Stimulated activated CD8-positive, alpha-beta memory T cell treated with anti-CD3 and anti-CD28 coated beads, Interleukin-2, amount 100 ng/mL, for 48 hours (primary cell): ENCODE measurements around the gene GPR137.
"Not testable (repeated sequence)": the region's sequence is repeated elsewhere in the genome, so short reads cannot be mapped to it uniquely, and the experiment has no call there.

Source experiments
- DNase-seq, 2 donors: peaks; one replicate each; pipeline ENCODE4 v3.0.0-alpha.2; 2020; ENCODE audit warnings: low read depth in 2 of 2

The GPR137 gene

DNA sequence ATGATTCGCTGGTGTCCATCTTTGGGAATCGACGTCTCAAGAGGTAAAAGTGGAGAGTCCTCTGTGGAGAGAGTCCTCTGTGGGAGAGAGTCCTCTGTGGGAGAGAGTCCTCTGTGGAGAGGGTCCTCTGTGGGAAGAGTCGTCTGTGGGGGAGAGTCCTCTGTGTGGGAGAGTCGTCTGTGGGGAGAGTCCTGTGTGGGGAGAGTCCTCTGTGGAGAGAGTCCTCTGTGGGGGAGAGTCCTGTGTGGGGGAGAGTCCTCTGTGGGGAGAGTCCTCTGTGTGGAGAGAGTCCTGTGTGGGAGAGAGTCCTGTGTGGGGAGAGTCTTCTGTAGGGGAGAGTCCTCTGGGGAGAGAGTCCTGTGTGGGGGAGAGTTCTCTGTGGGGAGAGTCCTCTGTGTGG, 35.4 kb downstream of the GPR137 start:
- DNase-seq, result no peak

DNA sequence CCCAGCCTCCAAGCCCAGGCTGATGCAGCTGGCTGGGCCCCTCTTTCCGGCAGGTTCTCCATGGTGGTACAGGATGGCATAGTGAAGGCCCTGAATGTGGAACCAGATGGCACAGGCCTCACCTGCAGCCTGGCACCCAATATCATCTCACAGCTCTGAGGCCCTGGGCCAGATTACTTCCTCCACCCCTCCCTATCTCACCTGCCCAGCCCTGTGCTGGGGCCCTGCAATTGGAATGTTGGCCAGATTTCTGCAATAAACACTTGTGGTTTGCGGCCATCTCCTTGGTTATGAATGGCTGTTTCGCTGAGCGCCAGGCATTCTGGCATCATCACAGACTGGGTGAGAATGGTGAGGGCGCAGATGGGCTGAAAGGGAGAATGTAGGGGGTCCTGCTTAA, 35.9 kb downstream of the GPR137 start:
- DNase-seq, result no peak

DNA sequence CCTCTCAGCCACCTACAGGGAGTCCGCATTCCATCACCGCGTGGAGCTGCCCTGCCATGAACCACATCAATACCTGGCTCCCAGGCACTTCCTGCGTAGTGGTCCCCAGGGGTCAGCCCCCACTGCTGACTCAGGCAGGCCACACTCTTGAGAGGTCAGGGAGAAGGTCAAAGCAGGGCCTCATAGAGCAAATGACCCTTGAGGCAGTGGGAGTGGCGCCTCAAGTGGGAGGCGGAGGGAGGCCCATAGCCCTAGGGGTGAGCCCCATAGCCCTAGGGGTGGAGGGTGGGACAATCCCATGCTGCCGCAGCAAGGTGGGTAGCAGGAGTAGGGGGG, 37.2 kb downstream of the GPR137 start:
- DNase-seq, result no peak

DNA sequence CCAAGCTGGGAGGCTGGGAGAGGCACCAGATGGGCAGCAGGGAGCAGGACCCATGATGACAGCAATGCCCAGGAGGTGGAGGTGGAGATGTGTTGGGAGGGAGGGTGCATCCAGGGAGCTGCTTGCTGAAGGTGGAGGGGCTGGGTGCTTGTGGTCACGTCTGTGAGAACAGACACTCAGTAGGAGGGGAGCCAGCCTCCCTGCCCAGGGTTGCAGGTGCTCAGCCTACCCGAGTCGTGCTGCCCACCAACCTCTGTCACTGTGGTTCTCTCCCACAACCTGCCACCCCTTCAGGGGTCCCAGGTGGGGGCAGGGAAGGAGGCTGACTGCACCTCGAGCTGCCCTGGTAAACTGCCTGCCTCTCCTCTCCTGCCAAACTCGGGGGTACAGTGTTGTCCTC, 37.7 kb downstream of the GPR137 start:
- no peak for DNase-seq

DNA sequence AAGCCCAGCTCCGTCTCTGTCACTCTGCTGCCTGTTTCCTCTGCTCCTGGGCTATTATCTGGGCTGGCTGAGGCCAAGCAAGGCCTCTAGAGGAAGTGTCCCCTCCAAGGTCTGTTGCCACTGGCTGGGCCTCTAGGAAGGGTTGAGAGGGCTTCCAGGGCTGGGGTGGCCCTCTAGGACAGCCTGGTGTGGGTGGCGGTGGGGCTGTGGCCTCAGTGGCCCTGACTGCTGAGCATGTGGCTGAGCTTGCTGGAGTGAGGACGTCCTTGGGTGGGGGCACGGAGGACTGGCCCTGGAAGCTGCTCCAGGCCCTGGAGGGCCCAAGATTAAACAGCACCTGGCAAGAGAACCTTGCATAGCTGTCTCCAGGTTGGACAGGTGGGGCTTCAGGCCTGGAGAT, 38.3 kb downstream of the GPR137 start:
- not testable (repeated sequence) for DNase-seq

DNA sequence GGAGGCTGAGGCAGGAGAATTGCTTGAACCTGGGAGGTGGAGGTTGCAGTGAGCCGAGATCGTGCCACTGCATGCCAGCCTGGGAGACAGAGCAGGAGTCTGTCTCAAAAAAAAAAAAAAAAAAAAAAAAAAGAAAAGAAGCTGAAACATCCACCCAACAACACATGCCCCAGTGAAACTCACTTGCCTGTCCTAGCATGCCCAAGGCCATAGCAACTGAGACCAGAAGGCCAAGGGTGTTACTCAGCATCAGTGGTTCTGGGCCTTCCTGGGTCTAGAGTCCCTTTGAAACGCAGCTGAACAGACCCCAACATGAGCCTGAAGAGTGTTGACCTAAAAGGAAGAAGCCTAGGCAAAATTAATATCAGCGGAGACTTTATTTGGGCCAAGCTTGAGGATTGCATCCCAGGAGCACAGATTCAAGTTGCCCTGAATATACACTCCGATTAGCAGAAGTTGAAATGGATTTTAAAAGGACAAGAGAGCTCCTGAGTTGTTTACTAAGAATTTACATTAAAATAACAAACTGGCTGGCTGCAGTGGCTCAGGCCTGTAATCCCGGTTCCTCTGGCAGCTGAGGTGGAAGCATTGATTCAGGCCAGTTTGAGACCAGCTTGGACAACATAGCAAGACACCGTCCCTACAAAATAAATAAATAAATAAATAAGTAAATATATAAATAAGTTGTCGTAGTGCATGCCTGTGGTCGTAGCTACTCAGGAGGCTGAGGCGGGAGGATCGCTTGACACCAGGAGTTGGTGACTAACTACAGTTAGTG, 39.2 kb downstream of the GPR137 start:
- DNase-seq, result no peak

DNA sequence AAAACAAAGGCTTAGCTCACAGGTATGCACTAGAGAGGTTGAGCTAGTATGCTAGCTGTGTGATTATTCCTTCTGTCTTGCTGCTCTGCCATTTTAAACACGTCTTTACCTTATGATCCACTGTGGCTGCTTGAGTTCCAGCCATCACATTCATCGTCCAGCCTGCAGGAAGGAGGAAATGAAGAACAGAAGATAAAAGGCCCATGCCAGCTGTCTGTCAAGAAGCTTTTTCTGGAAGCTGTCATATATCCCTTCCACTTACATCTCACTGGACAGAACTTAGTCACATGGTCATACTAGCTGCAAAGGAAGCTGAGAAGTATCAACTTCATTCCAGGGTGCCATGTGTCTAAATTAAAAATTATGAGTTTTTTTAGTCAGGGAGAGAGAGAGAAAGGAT, 41.7 kb downstream of the GPR137 start:
- no peak for DNase-seq

DNA sequence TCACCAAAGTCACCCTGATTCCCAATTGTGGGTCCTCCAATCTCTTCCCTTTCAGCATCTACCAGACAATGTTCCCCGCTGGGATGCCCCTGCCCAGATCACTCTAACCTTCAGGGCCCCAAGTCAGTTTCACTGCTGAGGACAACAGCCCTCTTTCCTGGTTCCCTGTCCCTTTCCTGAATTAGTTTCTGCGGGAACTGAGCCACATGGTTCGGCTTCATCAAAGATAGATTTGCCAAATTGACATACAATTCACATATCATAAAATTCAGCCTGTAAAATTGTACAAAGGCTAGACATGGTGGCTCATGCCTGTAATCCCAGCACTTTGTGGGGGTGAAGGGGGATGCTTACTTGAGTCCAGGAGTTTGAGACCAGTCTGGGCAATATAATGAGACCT, 42.3 kb downstream of the GPR137 start:
- DNase-seq, result no peak

DNA sequence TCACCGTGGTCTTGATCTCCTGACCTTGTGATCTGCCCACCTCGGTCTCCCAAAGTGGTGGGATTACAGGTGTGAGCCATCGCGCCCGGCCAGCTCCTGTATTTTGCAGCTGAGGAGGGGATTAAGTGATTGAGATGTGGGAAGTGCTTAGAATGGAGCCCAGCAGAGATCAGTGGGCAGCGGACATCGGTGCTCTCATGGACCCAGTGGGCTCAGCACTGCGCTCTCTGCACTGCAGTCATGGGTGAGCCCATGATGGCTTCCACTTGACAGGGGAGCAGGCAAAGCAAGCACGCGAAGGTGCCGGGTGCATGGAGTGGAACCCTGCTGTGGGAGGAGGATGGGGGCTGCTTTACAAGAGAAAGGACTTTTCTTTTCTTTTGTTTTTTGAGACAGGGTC, 45.2 kb downstream of the GPR137 start:
- no peak for DNase-seq

DNA sequence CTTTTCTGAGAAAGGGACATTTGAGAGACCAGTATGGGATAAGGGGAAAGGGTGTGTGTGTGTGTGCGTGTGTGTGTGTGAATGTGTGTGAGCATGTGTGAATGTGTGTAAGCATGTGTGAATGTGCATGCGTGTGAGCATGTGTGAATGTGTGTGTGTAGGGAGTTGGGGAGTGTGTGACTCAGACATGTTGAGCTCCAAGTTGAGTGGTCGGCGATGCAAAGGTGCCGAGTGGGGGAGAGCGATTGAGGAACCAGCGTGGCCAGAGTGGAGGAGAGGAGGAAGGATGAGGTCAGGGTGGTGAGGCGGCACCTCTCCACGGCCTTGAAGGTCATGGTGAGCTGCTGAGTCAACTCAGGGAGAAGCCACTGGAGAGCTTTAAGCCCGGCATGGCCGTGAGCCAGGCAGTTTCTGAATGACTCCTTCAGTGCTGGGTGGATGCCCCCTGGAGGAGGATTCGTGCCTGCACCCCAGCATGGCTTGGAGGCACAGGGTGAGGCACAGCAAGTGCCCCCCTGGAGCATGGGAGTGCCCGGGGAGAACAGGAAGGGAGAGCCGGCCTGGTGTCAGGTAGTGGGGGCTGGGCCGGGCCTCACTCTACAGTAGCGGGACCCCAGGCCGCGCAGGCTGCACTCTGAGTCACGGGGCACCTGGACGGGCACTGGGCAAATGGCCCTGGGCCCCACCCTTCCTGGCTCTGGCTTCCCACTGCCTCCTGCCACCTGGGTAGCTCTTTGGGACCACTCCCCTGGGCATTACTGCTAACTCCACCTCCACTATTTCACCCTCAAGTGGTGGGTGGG, 46.1 kb downstream of the GPR137 start:
- peak; percentile 77 to 81 for DNase-seq

DNA sequence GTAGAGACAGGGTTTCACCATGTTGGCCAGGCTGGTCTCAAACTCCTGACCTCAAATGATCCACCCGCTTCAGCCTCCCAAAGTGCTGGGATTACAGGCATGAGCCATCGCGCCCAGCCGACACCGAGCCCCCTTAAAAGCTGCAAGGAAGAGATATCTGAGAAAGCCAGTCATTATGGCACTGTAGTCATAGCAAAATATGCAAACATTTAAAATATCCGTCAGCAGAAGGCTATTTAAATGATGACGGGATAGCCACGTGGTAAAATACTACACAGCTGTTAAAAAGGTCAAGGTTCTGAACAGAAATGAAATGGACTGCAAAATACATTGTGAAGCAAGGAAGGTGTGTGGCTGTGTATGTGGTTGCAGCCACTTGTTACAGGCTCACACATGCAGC, 47.9 kb downstream of the GPR137 start:
- DNase-seq, result no peak

DNA sequence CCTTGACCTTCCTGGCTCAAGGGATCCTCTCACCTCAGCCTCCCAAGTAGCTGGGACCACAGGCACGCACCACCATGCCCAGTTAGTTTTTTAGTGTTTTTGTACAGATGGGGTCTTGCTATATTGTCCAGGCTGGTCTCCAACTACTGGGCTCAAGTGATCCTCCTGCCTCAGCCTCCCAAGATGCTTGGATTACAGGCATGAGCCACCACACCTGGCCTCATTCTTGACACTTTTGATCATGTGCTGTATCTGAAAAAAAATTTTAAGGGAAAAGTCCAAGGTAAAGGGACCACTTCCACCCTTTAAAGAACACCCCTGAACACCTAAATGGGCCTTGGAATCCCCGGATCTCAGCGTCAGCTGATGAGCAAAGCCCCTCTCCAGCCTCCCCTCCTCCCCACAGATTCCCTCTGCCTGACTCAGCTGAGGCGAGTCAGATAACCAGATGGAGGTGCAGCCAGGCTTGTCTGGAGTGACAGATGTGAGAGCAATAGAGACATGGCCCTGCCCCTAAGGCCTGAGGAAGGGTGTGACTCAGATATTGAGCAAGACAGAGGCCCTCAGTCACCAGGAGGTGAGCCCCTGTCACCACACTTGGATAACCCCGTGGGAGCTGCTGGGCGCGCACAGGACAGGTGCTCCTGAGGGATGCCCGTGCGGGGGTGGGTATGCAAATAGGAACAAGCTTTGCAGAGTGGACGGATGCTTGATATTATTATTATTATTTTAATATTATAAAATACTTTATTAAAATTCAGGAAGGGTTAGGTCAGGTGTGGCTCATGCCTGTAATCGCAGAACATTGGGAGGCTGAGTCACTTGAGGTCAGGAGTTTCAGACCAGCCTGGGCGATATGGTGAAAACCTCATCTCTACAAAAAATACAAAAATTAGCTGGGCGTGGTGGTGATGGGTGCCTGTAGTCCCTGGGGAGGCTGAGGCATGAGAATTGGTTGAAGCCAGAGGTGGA, 49.4 kb downstream of the GPR137 start:
- DNase-seq, result peak; percentile 43 to 57

DNA sequence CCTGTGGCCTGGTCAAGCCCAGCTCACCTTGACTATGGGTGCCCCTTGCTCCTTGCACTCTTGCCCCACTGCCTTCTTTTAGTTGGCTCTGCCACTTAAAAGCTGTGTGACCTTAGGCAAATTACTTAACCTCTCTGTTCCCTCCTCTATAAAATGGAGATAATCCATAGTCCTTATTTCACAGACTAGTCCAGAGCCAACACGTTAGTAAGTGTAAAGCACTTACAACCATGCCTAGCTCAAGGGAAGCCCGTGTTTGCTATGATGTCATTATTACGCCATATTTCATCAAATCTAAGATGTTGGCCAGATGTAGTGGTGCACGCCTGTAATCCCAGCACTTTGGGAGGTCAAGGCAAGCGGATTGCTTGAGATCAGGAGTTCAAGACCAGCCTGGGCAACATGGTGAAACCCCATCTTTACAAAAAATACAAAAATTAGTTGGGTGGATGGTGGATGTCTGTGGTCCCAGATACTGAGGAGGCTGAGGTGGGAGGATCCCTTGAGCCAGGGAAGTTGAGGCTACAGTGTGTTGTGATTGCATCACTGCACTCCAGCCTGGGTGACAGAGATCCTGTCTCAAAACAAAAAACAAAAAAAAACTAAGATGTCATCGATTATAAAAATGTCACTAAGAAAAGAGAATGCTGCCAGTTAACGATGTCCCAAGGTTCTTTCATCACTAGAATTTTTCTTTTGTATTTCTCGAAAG, 52.0 kb downstream of the GPR137 start:
- DNase-seq, result no peak

DNA sequence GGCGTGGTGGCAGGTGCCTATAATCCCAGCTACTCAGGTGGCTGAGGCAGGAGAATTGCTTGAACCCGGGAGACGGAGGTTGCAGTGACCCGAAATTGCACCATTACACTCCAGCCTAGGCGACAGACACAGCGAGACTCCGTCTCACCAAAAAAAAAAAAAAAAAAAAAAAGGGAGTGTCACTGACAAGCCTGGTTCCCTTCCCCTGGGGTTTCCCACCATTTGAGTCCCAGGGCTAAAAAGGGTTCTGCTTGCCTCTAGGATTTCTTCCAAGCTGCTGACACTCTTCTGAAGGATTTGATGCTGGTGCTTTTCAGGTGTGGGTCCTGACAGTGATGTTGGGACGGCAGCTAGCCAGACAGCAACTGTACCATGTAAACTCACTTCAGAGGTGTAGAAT, 53.1 kb downstream of the GPR137 start:
- no peak for DNase-seq
